ENCODE measurements around the gene SLC35F6. TPM values are rescaled to one million over a fixed set of nuclear protein-coding genes. Genes with fewer than 3 reads are reported as not detected.

SLC35F6 gene
- total and polyA plus RNA-seq, 9 of the 15 experiments (the other 6 are each of a cell fraction or from before 2014, with no cell fraction given), result 11.9 to 47.3 (median 22.5) TPM

- TF ChIP-seq, protein P1, sequence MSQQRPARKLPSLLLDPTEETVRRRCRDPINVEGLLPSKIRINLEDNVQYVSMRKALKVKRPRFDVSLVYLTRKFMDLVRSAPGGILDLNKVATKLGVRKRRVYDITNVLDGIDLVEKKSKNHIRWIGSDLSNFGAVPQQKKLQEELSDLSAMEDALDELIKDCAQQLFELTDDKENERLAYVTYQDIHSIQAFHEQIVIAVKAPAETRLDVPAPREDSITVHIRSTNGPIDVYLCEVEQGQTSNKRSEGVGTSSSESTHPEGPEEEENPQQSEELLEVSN (IDR thresholded peaks at IDR 0.05; ENCODE audit: borderline replicate concordance in 1 of 2, extremely low read depth in 1 of 2, insufficient read depth in 1 of 2, insufficient read length in 1 of 2, low read depth in 1 of 2, low read length in 1 of 2, poor library complexity in 1 of 2, severe bottlenecking in 1 of 2), result peak; percentile 96 to 97
- TF ChIP-seq ZNF41 (CRISPR knock-in tag; conservative IDR thresholded peaks at IDR 0.05), result no peak
- TF ChIP-seq, protein P2, sequence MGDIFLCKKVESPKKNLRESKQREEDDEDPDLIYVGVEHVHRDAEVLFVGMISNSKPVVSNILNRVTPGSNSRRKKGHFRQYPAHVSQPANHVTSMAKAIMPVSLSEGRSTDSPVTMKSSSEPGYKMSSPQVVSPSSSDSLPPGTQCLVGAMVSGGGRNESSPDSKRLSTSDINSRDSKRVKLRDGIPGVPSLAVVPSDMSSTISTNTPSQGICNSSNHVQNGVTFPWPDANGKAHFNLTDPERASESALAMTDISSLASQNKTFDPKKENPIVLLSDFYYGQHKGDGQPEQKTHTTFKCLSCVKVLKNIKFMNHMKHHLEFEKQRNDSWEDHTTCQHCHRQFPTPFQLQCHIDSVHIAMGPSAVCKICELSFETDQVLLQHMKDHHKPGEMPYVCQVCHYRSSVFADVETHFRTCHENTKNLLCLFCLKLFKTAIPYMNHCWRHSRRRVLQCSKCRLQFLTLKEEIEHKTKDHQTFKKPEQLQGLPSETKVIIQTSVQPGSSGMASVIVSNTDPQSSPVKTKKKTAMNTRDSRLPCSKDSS (IDR thresholded peaks at IDR 0.05; ENCODE audit: low read depth, partially characterized antibody), result no peak
- TF ChIP-seq PRPF4 (IDR thresholded peaks at IDR 0.05; ENCODE audit: insufficient read depth, low read depth, low read length, poor library complexity, severe bottlenecking), result peak; percentile 29
- TF ChIP-seq PHB2 (IDR thresholded peaks at IDR 0.05; ENCODE audit: low read depth), result no peak
- TF ChIP-seq, protein P3, sequence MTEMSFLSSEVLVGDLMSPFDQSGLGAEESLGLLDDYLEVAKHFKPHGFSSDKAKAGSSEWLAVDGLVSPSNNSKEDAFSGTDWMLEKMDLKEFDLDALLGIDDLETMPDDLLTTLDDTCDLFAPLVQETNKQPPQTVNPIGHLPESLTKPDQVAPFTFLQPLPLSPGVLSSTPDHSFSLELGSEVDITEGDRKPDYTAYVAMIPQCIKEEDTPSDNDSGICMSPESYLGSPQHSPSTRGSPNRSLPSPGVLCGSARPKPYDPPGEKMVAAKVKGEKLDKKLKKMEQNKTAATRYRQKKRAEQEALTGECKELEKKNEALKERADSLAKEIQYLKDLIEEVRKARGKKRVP (CRISPR knock-in tag; IDR thresholded peaks at IDR 0.05), result no peak
- no peak for TF ChIP-seq FIP1L1 (IDR thresholded peaks at IDR 0.05; ENCODE audit: low read depth, low read length, poor library complexity, severe bottlenecking)
- TF ChIP-seq ZC3H11A (IDR thresholded peaks at IDR 0.05; ENCODE audit: low read depth, low read length), result no peak
- TF ChIP-seq PML (IDR thresholded peaks at IDR 0.05; ENCODE audit: low read length), result peak; percentile 53
- TF ChIP-seq ZNF668 (CRISPR knock-in tag; IDR thresholded peaks at IDR 0.05), result peak; percentile 60; the same call in 1 of the 2 replicates
- TF ChIP-seq, protein P4, sequence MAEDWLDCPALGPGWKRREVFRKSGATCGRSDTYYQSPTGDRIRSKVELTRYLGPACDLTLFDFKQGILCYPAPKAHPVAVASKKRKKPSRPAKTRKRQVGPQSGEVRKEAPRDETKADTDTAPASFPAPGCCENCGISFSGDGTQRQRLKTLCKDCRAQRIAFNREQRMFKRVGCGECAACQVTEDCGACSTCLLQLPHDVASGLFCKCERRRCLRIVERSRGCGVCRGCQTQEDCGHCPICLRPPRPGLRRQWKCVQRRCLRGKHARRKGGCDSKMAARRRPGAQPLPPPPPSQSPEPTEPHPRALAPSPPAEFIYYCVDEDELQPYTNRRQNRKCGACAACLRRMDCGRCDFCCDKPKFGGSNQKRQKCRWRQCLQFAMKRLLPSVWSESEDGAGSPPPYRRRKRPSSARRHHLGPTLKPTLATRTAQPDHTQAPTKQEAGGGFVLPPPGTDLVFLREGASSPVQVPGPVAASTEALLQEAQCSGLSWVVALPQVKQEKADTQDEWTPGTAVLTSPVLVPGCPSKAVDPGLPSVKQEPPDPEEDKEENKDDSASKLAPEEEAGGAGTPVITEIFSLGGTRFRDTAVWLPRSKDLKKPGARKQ (CRISPR knock-in tag; IDR thresholded peaks at IDR 0.05), result 0 out of 2 replicates have a peak, but pooled peaks have one; percentile 28
- no peak for TF ChIP-seq ZNF174 (CRISPR knock-in tag; IDR thresholded peaks at IDR 0.05)
- no peak for TF ChIP-seq DEAF1 (CRISPR knock-in tag; IDR thresholded peaks at IDR 0.05)
- TF ChIP-seq HSF4 (CRISPR knock-in tag; IDR thresholded peaks at IDR 0.05; ENCODE audit: borderline replicate concordance), result no peak
These were observed 21.5 kb downstream of the SLC35F6 start, which contains the start of gene CENPA (continued) for GRCh38 chr2:26785431-26786206.

Data from K562 (cell line).